ENCODE measurements around the gene MALAT1. TPM values are rescaled to one million over a fixed set of nuclear protein-coding genes. Genes with fewer than 3 reads are reported as not detected.

The MALAT1 gene
- total and polyA plus RNA-seq, 10 of the 15 experiments (the other 5 are each of a cell fraction or from before 2014, with no cell fraction given) = 448 to 8,160 (median 2,019) TPM

- ChIA-PET RAD21 (ENCODE audit: unreplicated experiment) (interaction anchor here (3.0 to 4.1 kb wide), 3 partner anchors 28 to 51 kb away, joined by 18 to 58 read pairs (median 57); partner anchors contain the start of genes FAM89B and ZNRD2), POLR2A (interaction anchor here (0.7 to 3.7 kb wide), 3 partner anchors 29 to 340 kb away, joined by 3 to 34 read pairs (median 6); partner anchors contain the start of genes FAM89B and ZNRD2), SMC1A (ENCODE audit: uncharacterized antibody, unreplicated experiment) (interaction anchor here (1.6 to 4.1 kb wide), 5 partner anchors 24 to 71 kb away, joined by 7 to 48 read pairs (median 21); partner anchors contain the start of genes FAM89B, MAP3K11, PCNX3 and ZNRD2), CTCF (interaction anchor here (0.6 to 4.2 kb wide), 7 partner anchors 8 to 110 kb away, joined by 3 to 89 read pairs (median 29); partner anchors contain the start of genes EHBP1L1, FAM89B, KCNK7 and ZNRD2)
- H2AFZ ChIP-seq (ENCODE audit: control insufficient read depth, low read depth, low read length) = no peak overlapping the region
- in situ Hi-C loops (cut with MboI) = no loop called here
- no peaks in the 10 kb centered on the region for H3K9me3 ChIP-seq (replicated peaks; ENCODE audit: control insufficient read depth, insufficient read depth, low read length)
- no peak overlapping the region for H3K9ac ChIP-seq (ENCODE audit: control insufficient read depth, insufficient read depth, low read length)
- WGBS (ENCODE audit: insufficient coverage, insufficient replicate concordance, low lambda C conversion rate, missing lambda C conversion rate) = 64% methylated on average over 3 of the region's 3 CpGs
- intact Hi-C loops (cut with micrococcal nuclease; ENCODE audit: unreplicated experiment) = no loop called here
- no peak overlapping the region for H3K4me3 ChIP-seq
- FAIRE-seq = no peak
- peaks cover 20% of the 10 kb centered on the region for H3K4me1 ChIP-seq (ENCODE audit: control insufficient read depth, insufficient read depth, low read length)
- no peaks in the 10 kb centered on the region for H4K20me1 ChIP-seq (ENCODE audit: control insufficient read depth, insufficient read depth)
- no TSS peak for BruUV-seq (replicated peaks)
- no peaks in the 10 kb centered on the region for H3K79me2 ChIP-seq (ENCODE audit: control insufficient read depth, insufficient read depth, low read length)
- no peak overlapping the region for H3K27ac ChIP-seq (ENCODE audit: control insufficient read depth, insufficient read depth)
- no peaks in the 10 kb centered on the region for H3K27me3 ChIP-seq (replicated peaks in 1 of 2; ENCODE audit: control insufficient read depth in 2 of 2, insufficient read depth in 2 of 2, low read length in 1 of 2)
- no peak for DNase-seq (ENCODE audit: low read depth, low spot score)
- H3K36me3 ChIP-seq (ENCODE audit: control insufficient read depth in 2 of 2, insufficient read depth in 2 of 2, low read length in 1 of 2) = peaks cover 0 to 3% of the 10 kb centered on the region in 2 experiments; a peak in 2 of 4 replicates
- no peak for ATAC-seq
- H3K4me2 ChIP-seq (ENCODE audit: control insufficient read depth, insufficient read depth) = no peak overlapping the region
- TF ChIP-seq, protein P1, sequence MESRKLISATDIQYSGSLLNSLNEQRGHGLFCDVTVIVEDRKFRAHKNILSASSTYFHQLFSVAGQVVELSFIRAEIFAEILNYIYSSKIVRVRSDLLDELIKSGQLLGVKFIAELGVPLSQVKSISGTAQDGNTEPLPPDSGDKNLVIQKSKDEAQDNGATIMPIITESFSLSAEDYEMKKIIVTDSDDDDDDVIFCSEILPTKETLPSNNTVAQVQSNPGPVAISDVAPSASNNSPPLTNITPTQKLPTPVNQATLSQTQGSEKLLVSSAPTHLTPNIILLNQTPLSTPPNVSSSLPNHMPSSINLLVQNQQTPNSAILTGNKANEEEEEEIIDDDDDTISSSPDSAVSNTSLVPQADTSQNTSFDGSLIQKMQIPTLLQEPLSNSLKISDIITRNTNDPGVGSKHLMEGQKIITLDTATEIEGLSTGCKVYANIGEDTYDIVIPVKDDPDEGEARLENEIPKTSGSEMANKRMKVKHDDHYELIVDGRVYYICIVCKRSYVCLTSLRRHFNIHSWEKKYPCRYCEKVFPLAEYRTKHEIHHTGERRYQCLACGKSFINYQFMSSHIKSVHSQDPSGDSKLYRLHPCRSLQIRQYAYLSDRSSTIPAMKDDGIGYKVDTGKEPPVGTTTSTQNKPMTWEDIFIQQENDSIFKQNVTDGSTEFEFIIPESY (IDR thresholded peaks at IDR 0.05) = no peak
- TF ChIP-seq MTA2 (IDR thresholded peaks at IDR 0.05; ENCODE audit: low read depth) = no peak
- no peak for TF ChIP-seq E4F1 (IDR thresholded peaks at IDR 0.05; ENCODE audit: borderline replicate concordance, partially characterized antibody)
- TF ChIP-seq, protein P2, sequence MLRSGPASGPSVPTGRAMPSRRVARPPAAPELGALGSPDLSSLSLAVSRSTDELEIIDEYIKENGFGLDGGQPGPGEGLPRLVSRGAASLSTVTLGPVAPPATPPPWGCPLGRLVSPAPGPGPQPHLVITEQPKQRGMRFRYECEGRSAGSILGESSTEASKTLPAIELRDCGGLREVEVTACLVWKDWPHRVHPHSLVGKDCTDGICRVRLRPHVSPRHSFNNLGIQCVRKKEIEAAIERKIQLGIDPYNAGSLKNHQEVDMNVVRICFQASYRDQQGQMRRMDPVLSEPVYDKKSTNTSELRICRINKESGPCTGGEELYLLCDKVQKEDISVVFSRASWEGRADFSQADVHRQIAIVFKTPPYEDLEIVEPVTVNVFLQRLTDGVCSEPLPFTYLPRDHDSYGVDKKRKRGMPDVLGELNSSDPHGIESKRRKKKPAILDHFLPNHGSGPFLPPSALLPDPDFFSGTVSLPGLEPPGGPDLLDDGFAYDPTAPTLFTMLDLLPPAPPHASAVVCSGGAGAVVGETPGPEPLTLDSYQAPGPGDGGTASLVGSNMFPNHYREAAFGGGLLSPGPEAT (IDR thresholded peaks at IDR 0.05; ENCODE audit: low read depth) = no peak
- no peak for TF ChIP-seq CUX1 (IDR thresholded peaks at IDR 0.05; ENCODE audit: insufficient replicate concordance, low read depth, low read length)
- TF ChIP-seq, protein P3, sequence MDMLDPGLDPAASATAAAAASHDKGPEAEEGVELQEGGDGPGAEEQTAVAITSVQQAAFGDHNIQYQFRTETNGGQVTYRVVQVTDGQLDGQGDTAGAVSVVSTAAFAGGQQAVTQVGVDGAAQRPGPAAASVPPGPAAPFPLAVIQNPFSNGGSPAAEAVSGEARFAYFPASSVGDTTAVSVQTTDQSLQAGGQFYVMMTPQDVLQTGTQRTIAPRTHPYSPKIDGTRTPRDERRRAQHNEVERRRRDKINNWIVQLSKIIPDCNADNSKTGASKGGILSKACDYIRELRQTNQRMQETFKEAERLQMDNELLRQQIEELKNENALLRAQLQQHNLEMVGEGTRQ (IDR thresholded peaks at IDR 0.05; ENCODE audit: borderline replicate concordance, low read depth, low read length) = no peak
- no peak for TF ChIP-seq ZBED1 (IDR thresholded peaks at IDR 0.05; ENCODE audit: borderline replicate concordance)
Observed at GRCh38 chr11:65542738-65543390, 44.0 kb downstream of the MALAT1 start.

All from GM12878 (cell line).